Common myeloid progenitor, CD34-positive (primary cell): Measurements from ENCODE around the gene MRTO4. TPM values are rescaled to one million over a fixed set of nuclear protein-coding genes. Genes with fewer than 3 reads are reported as not detected.

ENCODE experiments used
- CTCF ChIA-PET: fragments of 350-600 bp; sonication (Branson Sonifier 250); formaldehyde crosslinking; loops from one replicate; lab custom pipeline; 2021; ENCODE audit warnings: antibody characterized with exemption; lab: Charles Lee
- POLR2A ChIA-PET: fragments of 350-600 bp; sonication (Branson Sonifier 250); formaldehyde crosslinking; loops from one replicate; lab custom pipeline; 2021; ENCODE audit warnings: antibody characterized with exemption; lab: Charles Lee
- DNase-seq, 3 donors: peaks; one replicate each; pipeline versions ENCODE4 v3.0.0 to v3.0.0-alpha.2; 2013
- H3K27ac ChIP-seq, 2 experiments: 1 replicate in 1 of 2; 2 replicates in 1 of 2; pipeline ENCODE4 v1.7.0; 2013; ENCODE audit warnings: inconsistent platforms in 2 of 2, low read length in 2 of 2, mild to moderate bottlenecking in 2 of 2, low read depth in 1 of 2, moderate library complexity in 1 of 2; ENCODE audit not compliant: severe bottlenecking in 2 of 2, insufficient read depth in 1 of 2, poor library complexity in 1 of 2
- H3K27me3 ChIP-seq, 5 experiments: replicated peaks in 2 of 5; 1 replicate in 3 of 5; 2 replicates in 2 of 5; pipeline versions ENCODE4 v1.6.1 to v1.7.0; 2013; ENCODE audit warnings: low read length in 4 of 5, mild to moderate bottlenecking in 2 of 5, moderate library complexity in 2 of 5, inconsistent platforms in 1 of 5; ENCODE audit not compliant: insufficient read depth in 5 of 5, control insufficient read depth in 4 of 5
- H3K36me3 ChIP-seq, 4 experiments: 1 replicate in 2 of 4; 2 replicates in 2 of 4; pipeline versions ENCODE4 v1.6.1 to v1.7.0; 2013; ENCODE audit warnings: low read length in 3 of 4, control low read depth in 1 of 4, mild to moderate bottlenecking in 1 of 4; ENCODE audit not compliant: control insufficient read depth in 4 of 4, insufficient read depth in 4 of 4
- H3K4me1 ChIP-seq, 4 experiments: 1 replicate in 3 of 4; 2 replicates in 1 of 4; pipeline versions ENCODE4 v1.6.1 to v1.7.1; 2013; ENCODE audit warnings: low read length in 3 of 4, mild to moderate bottlenecking in 3 of 4, control low read depth in 1 of 4, inconsistent platforms in 1 of 4, moderate library complexity in 1 of 4; ENCODE audit not compliant: control insufficient read depth in 4 of 4, insufficient read depth in 4 of 4; ENCODE audit errors: control extremely low read depth in 1 of 4
- H3K4me3 ChIP-seq, 7 experiments: 1 replicate in 4 of 7; 2 replicates in 3 of 7; pipeline versions ENCODE4 v1.5.1 to v1.7.0; 2013; ENCODE audit warnings: mild to moderate bottlenecking in 7 of 7, low read length in 6 of 7, moderate library complexity in 6 of 7, inconsistent platforms in 2 of 7, low read depth in 2 of 7, control low read depth in 1 of 7; ENCODE audit not compliant: insufficient read depth in 4 of 7, control insufficient read depth in 1 of 7; ENCODE audit errors: extremely low read depth in 1 of 7
- H3K9me3 ChIP-seq, 5 experiments: 1 replicate in 4 of 5; 2 replicates in 1 of 5; pipeline versions ENCODE4 v1.6.1 to v1.7.1; 2013; ENCODE audit warnings: low read length in 4 of 5, mild to moderate bottlenecking in 2 of 5, inconsistent platforms in 1 of 5, low read depth in 1 of 5, moderate library complexity in 1 of 5; ENCODE audit not compliant: control insufficient read depth in 4 of 5, insufficient read depth in 2 of 5; ENCODE audit errors: control extremely low read depth in 1 of 5
- WGBS: methylation state at CpG from one replicate; pipeline ENCODE4 v1.1.5; 2013; ENCODE audit not compliant: insufficient coverage; 5-methylcytosine and 5-hydroxymethylcytosine counted together
- polyA plus RNA-seq: library from polyadenylated mRNA; unstranded; fragments of 120-200 nt; gene quantifications from one replicate; pipeline ENCODE4 v1.2.1, GENCODE V29; 2013

Gene MRTO4
- polyA plus RNA-seq, result 18.4 TPM

DNA sequence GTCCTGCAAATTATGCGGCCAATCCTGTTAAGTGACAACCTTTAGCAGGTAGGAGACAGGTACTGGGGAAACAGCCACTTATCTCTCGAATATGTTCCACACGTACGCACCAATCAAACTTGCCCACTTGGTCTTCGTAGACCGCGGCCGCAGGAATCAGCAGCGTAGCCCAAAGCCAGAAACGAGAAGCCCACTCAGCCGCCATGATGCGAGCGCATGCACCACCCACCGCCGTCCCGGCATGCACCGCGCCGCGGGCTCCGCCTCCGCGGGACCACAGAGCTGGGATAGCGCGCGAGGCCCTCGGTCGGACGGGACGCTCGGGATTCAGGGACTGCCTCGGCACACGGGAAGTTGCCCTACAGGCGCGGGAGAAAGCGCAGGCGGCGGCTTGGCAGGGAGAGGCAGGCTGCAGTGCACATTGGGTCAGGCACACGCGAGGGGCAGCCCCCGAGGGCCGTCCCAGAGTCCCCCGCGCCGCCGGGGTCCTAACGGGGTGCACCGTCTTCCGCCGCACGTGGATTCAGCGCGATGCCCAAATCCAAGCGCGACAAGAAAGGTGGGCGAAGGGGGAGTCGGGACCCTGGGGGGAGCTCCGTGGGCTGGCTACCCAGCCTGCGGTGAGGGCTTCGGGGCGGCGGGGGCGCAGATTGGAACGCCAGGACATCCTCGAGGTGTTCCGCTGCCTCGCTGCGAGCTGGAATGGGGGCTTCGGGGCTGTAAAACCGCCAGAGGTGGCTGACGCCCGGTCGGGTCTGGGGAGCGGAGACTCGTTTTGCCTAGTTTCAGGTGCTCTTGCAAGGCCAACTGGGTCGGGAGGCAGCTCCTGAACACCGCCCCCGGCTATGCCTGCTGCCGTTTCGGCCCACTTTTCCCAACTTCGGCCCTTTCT lies at the start of gene MRTO4, which contains the start of gene EMC1:
Gene MRTO4 (plus strand): TSS at position 501 of the 892 bp plus-strand sequence. CDS start 31 bp downstream, at position 532.
Gene EMC1 (minus strand): TSS at position 220 of the 892 bp plus-strand sequence. CDS start 15 bp downstream, at position 205.
- CTCF ChIA-PET, result interaction anchor here (1.2 to 3.4 kb wide), 4 partner anchors 10 to 400 kb away, joined by 3 to 18 read pairs (median 4); no protein-coding TSS in a partner anchor

GRCh38 chr1:19202396-19202795 lies 49.2 kb upstream of the MRTO4 start:
- no peak for DNase-seq
- no peak overlapping the region for H3K4me3 ChIP-seq
- WGBS, result 41% methylated on average over 3 of the region's 3 CpGs
- no peaks in the 10 kb centered on the region for H3K9me3 ChIP-seq
- no peak overlapping the region for H3K27ac ChIP-seq
- peaks cover 4 to 26% (median 16%) of the 10 kb centered on the region in 4 experiments for H3K4me1 ChIP-seq
- no peaks in the 10 kb centered on the region for H3K27me3 ChIP-seq
- peaks cover 9 to 44% (median 29%) of the 10 kb centered on the region in 4 experiments for H3K36me3 ChIP-seq
- POLR2A ChIA-PET, result no interaction called here
- CTCF ChIA-PET, result interaction anchor here (1.2 to 2.1 kb wide), 2 partner anchors 22 to 24 kb away, joined by 5 to 8 read pairs; no protein-coding TSS in a partner anchor

More for the DNA sequence above, at the start of gene MRTO4, which contains the start of gene EMC1:
- Histone ChIP-seq H3K4me1 (peaks cover 18 to 37% (median 33%) of the 10 kb centered on the region in 4 experiments), H3K36me3 (peaks cover 2 to 26% (median 15%) of the 10 kb centered on the region in 4 experiments), H3K4me3 (peak within 1 kb of the TSS; percentile 39 to 98 (median 94)), H3K27me3 (no peaks in the 10 kb centered on the region), H3K9me3 (no peaks in the 10 kb centered on the region), H3K27ac (peak within 1 kb of the TSS; percentile 91 to 97)
- DNase-seq, result peak; percentile 80 to 88 (median 87)
- POLR2A ChIA-PET, result interaction anchor here (1.0 to 1.3 kb wide), 3 partner anchors 19 to 72 kb away, joined by 3 to 4 read pairs (median 3); no protein-coding TSS in a partner anchor
- 0% methylated on average over 70 of the region's 81 CpGs for WGBS

DNA sequence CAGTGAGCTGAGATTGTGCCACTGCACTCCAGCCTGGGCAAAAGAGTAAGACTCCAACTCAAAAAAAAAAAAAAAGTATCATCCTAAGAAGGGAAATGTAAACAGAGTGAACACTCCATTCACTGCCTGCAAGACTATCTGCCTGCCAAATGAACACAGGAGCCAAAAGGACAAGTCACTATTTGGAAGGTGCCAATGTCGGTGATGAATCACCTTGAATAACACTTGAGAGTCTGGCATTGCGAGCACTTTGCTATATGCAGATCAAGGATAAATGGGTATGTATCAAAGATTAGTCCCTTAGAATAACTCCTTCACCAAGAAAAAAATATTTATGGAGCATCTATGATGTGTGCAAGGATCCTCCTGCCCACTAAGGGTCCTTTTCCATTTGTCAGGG lies 48.2 kb upstream of the MRTO4 start:
- Histone ChIP-seq H3K36me3 (peaks cover 9 to 33% (median 20%) of the 10 kb centered on the region in 4 experiments), H3K4me3 (no peak overlapping the region), H3K27ac (no peak overlapping the region), H3K9me3 (no peaks in the 10 kb centered on the region), H3K27me3 (no peaks in the 10 kb centered on the region), H3K4me1 (peaks cover 5 to 36% (median 21%) of the 10 kb centered on the region in 4 experiments)
- ChIA-PET CTCF (interaction anchor here (0.7 to 2.1 kb wide), 2 partner anchors 23 to 106 kb away, joined by 4 to 8 read pairs; no protein-coding TSS in a partner anchor), POLR2A (interaction anchor here (0.7 kb wide), 1 partner anchor 599 kb away, joined by 7 read pairs; no protein-coding TSS in a partner anchor)
- no peak for DNase-seq
- WGBS, result no CpG with 5 or more reads among the region's 2 CpGs

DNA sequence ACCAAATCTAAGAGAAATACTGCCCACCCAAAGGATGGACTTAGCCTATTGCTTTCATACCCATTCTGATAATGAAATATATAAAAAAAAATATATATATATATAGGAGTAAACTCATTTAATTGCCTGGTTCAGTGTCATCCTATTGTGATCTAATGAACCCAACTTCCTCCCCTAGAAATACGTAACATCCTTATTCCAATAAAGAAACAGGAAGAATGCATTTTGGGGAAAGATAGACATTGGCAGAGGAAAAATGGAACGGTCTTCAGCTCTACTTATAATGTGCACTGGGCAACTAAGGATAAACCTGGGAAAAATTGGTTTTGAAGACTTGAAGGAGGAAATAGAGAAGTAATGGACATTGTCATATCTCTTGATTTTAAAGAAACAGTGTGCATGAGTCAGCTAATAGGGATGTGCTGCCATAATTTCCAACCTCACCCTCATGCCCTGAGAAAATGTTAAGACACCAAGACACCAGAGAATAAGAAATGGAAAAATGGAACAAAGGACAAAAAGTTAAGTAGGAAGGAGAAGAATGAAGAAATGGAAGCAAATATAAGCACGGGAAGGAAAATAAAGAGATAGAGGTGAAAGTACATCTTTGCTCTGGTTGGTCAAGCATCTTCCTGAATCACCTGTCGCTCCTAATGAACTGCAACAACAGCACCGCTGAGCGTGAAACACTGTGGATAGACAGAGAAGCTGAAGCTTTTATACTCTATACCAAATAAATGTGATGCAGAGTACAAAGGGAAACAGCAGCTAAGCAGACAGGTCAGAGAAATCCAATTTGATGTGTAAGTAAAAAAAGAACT lies 46.9 kb upstream of the MRTO4 start:
- Histone ChIP-seq H3K4me1 (peaks cover 15 to 46% (median 28%) of the 10 kb centered on the region in 4 experiments), H3K4me3 (no peak overlapping the region), H3K9me3 (no peaks in the 10 kb centered on the region), H3K27ac (peak overlapping the region in 1 of 2 experiments; percentile 22), H3K27me3 (no peaks in the 10 kb centered on the region), H3K36me3 (peaks cover 4 to 21% (median 11%) of the 10 kb centered on the region in 4 experiments)
- WGBS, result 97% methylated on average over 3 of the region's 6 CpGs
- POLR2A ChIA-PET, result no interaction called here
- DNase-seq, result no peak
- CTCF ChIA-PET, result interaction anchor here (0.8 to 1.5 kb wide), 4 partner anchors 10 to 37 kb away, joined by 3 to 4 read pairs (median 3); no protein-coding TSS in a partner anchor

GRCh38 chr1:19205403-19205802 lies 46.2 kb upstream of the MRTO4 start:
- DNase-seq, result no peak
- ChIA-PET POLR2A (no interaction called here), CTCF (interaction anchor here (0.6 to 3.3 kb wide), 6 partner anchors 9 to 37 kb away, joined by 3 to 11 read pairs (median 3); no protein-coding TSS in a partner anchor)
- H3K4me1 ChIP-seq, result peaks cover 15 to 47% (median 29%) of the 10 kb centered on the region in 4 experiments
- WGBS, result no CpG with 5 or more reads among the region's 1 CpG
- H3K36me3 ChIP-seq, result peaks cover 0 to 15% (median 9%) of the 10 kb centered on the region in 4 experiments
- no peak overlapping the region for H3K4me3 ChIP-seq
- no peaks in the 10 kb centered on the region for H3K9me3 ChIP-seq
- no peaks in the 10 kb centered on the region for H3K27me3 ChIP-seq
- no peak overlapping the region for H3K27ac ChIP-seq

DNA sequence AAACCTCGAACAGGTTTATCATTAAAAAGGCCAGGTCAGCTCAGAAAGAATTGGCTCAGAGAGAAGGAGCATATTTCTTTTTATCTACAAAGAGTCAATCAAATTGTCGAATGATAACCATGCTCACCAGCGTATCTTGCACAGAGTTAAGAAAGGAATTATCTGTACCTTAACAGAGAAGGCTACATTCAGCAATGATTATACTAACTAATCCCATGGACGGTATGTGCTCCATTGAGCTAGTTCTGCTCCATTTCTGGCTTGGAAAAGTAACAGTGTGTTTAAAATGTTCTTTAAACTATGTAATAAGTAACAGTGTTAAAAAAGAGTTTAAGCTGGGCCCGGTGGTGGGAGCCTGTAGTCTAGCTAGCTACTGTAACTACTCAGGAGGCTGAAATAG lies 45.8 kb upstream of the MRTO4 start:
- Histone ChIP-seq H3K4me1 (peaks cover 15 to 52% (median 32%) of the 10 kb centered on the region in 4 experiments), H3K4me3 (no peak overlapping the region), H3K36me3 (peaks cover 0 to 15% (median 5%) of the 10 kb centered on the region in 4 experiments), H3K27ac (no peak overlapping the region), H3K27me3 (no peaks in the 10 kb centered on the region), H3K9me3 (no peaks in the 10 kb centered on the region)
- DNase-seq, result no peak
- WGBS, result 92% methylated on average over 2 of the region's 5 CpGs
- ChIA-PET POLR2A (no interaction called here), CTCF (interaction anchor here (0.6 to 3.3 kb wide), 5 partner anchors 9 to 28 kb away, joined by 3 to 11 read pairs (median 3); no protein-coding TSS in a partner anchor)
